Activated CD4-positive, alpha-beta T cell treated with anti-CD3 and anti-CD28 coated beads, Interleukin-2, amount 50 U/mL, for 4 hours (primary cell): Measurements from ENCODE around the gene ZFP69B.
A peak's percentile ranks its signal among the peaks of the same experiment; 100 is the strongest.
"Not testable (repeated sequence)": the region's sequence is repeated elsewhere in the genome, so short reads cannot be mapped to it uniquely, and the experiment has no call there.

ENCODE experiments used
- DNase-seq, 2 experiments: peaks; one replicate each; pipeline ENCODE4 v3.0.0-alpha.2; 2020

ZFP69B gene

DNA sequence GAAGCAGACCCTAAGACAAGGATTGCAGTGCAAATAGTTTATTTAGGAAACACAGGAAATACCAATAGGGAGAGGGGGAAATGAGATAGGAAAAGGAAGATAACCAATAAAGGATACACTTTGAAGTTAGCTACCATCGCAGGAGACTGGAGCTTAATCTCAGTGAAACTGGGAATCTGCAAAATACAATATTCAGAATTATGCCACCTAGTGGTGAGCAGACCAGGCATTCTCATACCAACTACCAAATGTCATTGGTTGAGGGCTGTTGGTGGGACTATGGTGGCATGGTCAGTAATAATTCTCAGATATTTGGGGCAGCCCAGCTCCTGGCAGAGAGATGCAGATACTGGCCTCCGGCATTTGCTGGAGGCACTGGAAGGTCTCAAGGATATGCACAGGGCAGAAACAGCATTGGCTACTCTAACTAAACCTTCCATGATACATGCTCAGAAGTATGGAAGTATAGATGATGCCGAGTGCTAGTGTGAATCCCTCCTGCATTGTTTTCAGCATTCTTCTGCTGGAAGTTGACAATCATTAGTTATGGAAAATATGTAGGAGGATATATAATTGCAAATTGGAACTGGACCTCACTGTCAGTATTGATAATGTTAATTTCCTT is 11.8 kb upstream of the ZFP69B start:
- no peak for DNase-seq

- DNase-seq: no peak
Measured at GRCh38 chr1:40439247-40439646, 11.0 kb upstream of the ZFP69B start.

- peak; percentile 83 to 87 for DNase-seq
Measured at GRCh38 chr1:40450495-40451237, 390 bp downstream of the ZFP69B start.

GRCh38 chr1:40451238-40451585 is 936 bp downstream of the ZFP69B start:
- no peak for DNase-seq

GRCh38 chr1:40454873-40455272 is 4.6 kb downstream of the ZFP69B start:
- DNase-seq: no peak

GRCh38 chr1:40462956-40463590 is 12.8 kb downstream of the ZFP69B start:
- DNase-seq: no peak

DNA sequence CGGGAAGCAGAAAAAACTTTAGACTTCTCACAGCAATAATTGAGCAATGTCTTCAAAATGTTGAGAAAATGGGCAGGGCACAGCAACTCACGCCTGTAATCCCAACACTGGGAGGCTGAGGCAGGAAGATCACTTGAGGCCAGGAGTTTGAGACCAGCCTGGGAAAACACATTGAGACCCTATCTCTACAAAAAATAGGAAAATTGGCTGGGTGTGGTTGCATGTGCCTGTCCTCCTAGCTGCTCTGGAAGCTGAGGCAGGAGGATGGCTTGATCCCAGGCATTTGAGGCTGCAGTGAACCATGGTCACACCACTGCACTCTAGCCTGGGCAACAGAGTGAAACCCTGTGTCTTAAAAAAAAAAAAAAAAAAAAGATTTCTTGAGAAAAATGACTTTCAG is 19.1 kb downstream of the ZFP69B start:
- DNase-seq: no peak

DNA sequence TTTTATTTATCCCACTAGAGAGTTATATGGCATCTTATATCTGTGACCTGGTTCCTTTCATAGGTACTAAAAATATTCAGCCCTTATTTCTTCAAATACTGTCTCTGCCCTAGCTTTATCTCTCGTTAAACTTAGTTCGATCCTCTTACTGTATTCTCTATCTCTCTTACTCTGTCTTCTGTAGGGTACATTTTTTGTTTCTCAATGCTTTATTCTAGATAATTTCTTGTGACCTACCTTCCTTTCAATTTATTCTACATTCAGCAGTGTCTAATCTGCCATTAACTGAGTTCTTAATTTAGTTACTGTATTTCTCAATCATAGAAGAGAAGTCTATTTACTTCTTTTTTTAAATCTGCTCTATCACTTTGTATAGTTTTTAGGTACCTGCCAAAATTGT is 25.0 kb downstream of the ZFP69B start:
- no peak for DNase-seq

- DNase-seq: peak; percentile 52 to 60
Measured at GRCh38 chr1:40476924-40477677, 26.8 kb downstream of the ZFP69B start, which contains the start of gene ZFP69. Gene ZFP69 (plus strand): TSS chr1:40477290. CDS start chr1:40479362, 2,072 bp downstream.

DNA sequence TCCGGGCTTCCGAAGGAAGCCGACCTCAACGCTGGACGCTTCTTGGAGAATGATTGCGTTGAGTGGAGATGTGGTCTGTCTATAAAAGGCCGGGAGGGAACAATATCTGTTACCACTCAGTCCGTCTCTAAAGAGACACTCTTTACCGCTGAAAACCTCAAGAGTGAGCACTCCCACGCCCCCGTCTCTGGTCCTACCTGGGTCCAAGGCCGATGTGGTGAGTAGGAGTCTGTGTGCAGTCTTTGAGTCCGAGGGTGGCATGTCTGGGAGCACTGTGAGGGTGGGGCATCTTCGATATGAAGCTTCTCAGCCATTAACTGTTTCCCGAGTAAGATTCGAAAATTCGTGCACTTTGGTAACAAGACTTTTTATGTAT is 27.4 kb downstream of the ZFP69B start:
- DNase-seq: peak in 1 of 2 experiments; percentile 10

DNA sequence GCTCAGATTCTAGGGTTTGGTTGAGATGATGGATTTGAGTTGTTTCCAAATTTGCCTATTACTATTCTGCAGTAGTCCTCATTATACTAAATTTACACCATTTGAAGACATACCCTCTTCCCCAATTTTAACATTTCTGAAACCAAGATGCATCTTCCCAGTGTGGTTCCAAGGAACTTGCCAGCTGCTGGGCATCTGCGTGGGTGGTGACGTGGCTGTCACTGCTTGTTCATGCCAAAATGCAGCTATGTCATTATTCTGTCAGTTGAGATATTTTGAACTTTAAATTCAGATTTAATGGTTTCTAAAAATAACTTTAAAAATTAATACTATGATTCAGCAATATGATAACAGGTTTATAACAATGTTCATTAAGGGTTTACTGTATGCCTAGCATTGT is 28.0 kb downstream of the ZFP69B start:
- no peak for DNase-seq

DNA sequence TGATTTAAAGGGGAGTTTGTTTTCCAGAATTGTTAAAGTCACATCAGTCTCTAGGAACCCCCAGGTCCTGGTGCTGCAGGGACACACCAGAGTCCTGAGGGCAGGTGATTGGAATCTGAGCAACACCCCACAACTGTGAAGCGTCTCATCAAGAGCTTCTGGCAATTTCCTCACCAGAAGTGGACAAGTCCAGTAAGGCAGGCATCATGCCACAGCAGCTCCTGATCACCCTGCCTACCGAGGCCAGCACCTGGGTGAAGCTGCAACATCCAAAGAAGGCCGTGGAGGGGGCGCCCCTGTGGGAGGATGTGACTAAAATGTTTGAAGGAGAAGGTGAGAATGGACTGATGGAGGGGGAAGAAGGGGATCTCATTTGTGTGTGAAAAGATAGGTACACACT is 28.9 kb downstream of the ZFP69B start:
- DNase-seq: no peak

DNA sequence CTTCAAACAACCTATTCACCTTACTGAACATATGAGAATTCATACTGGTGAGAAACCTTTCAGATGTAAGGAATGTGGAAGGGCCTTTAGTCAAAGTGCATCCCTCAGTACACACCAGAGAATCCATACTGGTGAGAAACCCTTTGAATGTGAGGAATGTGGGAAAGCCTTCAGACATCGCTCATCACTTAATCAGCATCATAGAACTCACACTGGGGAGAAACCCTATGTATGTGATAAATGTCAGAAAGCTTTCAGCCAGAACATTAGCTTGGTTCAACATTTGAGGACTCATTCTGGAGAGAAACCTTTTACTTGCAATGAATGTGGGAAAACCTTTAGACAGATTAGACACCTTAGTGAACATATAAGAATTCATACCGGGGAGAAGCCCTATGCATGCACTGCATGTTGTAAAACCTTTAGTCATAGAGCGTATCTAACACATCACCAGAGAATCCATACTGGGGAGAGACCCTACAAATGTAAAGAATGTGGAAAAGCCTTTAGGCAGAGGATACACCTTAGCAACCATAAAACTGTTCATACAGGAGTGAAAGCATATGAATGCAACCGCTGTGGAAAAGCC is 45.1 kb downstream of the ZFP69B start:
- DNase-seq: no peak

GRCh38 chr1:40502651-40503050 is 52.4 kb downstream of the ZFP69B start:
- DNase-seq: not testable (repeated sequence)

GRCh38 chr1:40507973-40508372 is 57.7 kb downstream of the ZFP69B start:
- no peak for DNase-seq

GRCh38 chr1:40508375-40509341 is 58.4 kb downstream of the ZFP69B start, which contains the start of gene EXO5:
Gene EXO5 (plus strand): TSS chr1:40508767. CDS start chr1:40514545, 5,778 bp downstream.
- DNase-seq: peak; percentile 78 to 83
